Prostate gland (tissue), 2 donors: Measurements from ENCODE around the gene ATP6V1G1. TPM values are rescaled to one million over a fixed set of nuclear protein-coding genes. Genes with fewer than 3 reads are reported as not detected.

ENCODE experiments used
- DNase-seq: peaks from one replicate; pipeline ENCODE4 v3.0.0-alpha.2; 2019; ENCODE audit warnings: low spot score
- H3K27ac ChIP-seq, 2 donors: fragments of 200-600 bp; sonication (generic); 2 replicates each; pipeline ENCODE4 v1.5.1; 2017 to 2019
- H3K27me3 ChIP-seq: fragments of 200-600 bp; sonication (generic); replicated peaks from 2 replicates; pipeline ENCODE4 v1.5.1; 2019; ENCODE audit not compliant: insufficient read depth
- H3K36me3 ChIP-seq, 2 donors: fragments of 200-600 bp; sonication (generic); 1 replicate in 1 of 2; 2 replicates in 1 of 2; pipeline versions ENCODE4 v1.5.1 to v1.8.1; 2017 to 2019
- H3K4me1 ChIP-seq: fragments of 200-600 bp; sonication (generic); replicated peaks from 2 replicates; pipeline ENCODE4 v1.5.1; 2019
- H3K4me3 ChIP-seq, 2 donors: fragments of 200-600 bp; sonication (generic); 2 replicates each; pipeline ENCODE4 v1.5.1; 2017 to 2019
- H3K9me3 ChIP-seq: fragments of 200-600 bp; sonication (generic); 2 replicates; pipeline ENCODE4 v1.5.1; 2017
- CTCF ChIP-seq, 4 experiments: fragments of 200-600 bp in 2 of 4; fragments of 450-650 bp in 2 of 4; sonication (generic) in 2 of 4; IDR thresholded peaks; 1 replicate in 3 of 4; 2 replicates in 1 of 4; pipeline ENCODE4 v1.5.1; 2016 to 2019; ENCODE audit warnings: antibody characterized with exemption in 4 of 4, mild to moderate bottlenecking in 2 of 4, moderate library complexity in 2 of 4
- POLR2A ChIP-seq: fragments of 450-650 bp; IDR thresholded peaks from one replicate; pipeline ENCODE4 v1.6.1; 2016; ENCODE audit warnings: antibody characterized with exemption, mild to moderate bottlenecking
- POLR2AphosphoS5 ChIP-seq: sonication (generic); formaldehyde crosslinking; IDR thresholded peaks from one replicate; pipeline ENCODE4 v1.6.1; 2017; ENCODE audit warnings: antibody characterized with exemption
- WGBS: methylation state at CpG from one replicate; pipeline ENCODE4 v1.1.5; 2018; 5-methylcytosine and 5-hydroxymethylcytosine counted together
- intact Hi-C: fragments of 100-400 bp; cut with DNase I; formaldehyde crosslinking; loops from one replicate; pipeline ENCODE4 v1.14.2; 2022
- small RNA-seq, 2 donors: library from RNA; depleted of rRNA; stranded (forward); fragments of <200 nt; gene quantifications; one replicate each; pipeline ENCODE3, GENCODE V24; 2016
- total RNA-seq, 2 donors: library from RNA; depleted of rRNA; stranded (reverse); fragments of >200 nt; gene quantifications; one replicate each; pipeline ENCODE4 v1.1.0, GENCODE V29; 2016

Gene ATP6V1G1
- total RNA-seq, 2 donors from 2014 or later, result 262 to 348 TPM

- Histone ChIP-seq H3K27me3 (no peaks in the 10 kb centered on the region), H3K27ac (no peak overlapping the region), H3K9me3 (no peaks in the 10 kb centered on the region), H3K36me3 (peaks cover 4 to 9% of the 10 kb centered on the region in 2 donors), H3K4me1 (no peaks in the 10 kb centered on the region), H3K4me3 (no peak overlapping the region)
- WGBS, result 67% methylated on average over 1 of the region's 1 CpG
- intact Hi-C loops, result no loop called here
- TF ChIP-seq POLR2A (no peak), CTCF (IDR thresholded peaks at IDR 0.05) (no peak), POLR2AphosphoS5 (no peak)
- no peak for DNase-seq
Observed at GRCh38 chr9:114641967-114642366, 54.4 kb downstream of the ATP6V1G1 start.

GRCh38 chr9:114643001-114643400 is 55.4 kb downstream of the ATP6V1G1 start:
- 84% methylated on average over 8 of the region's 8 CpGs for WGBS
- TF ChIP-seq CTCF (IDR thresholded peaks at IDR 0.05) (no peak), POLR2AphosphoS5 (no peak), POLR2A (no peak)
- DNase-seq, result no peak
- no peak overlapping the region for H3K4me3 ChIP-seq
- no peaks in the 10 kb centered on the region for H3K4me1 ChIP-seq
- no peak overlapping the region for H3K27ac ChIP-seq
- peaks cover 4 to 9% of the 10 kb centered on the region in 2 donors for H3K36me3 ChIP-seq
- intact Hi-C loops, result no loop called here
- H3K9me3 ChIP-seq, result no peaks in the 10 kb centered on the region
- no peaks in the 10 kb centered on the region for H3K27me3 ChIP-seq

GRCh38 chr9:114643896-114644295 is 56.3 kb downstream of the ATP6V1G1 start:
- no peak overlapping the region for H3K4me3 ChIP-seq
- DNase-seq, result no peak
- TF ChIP-seq POLR2AphosphoS5, result no peak
- no peak for TF ChIP-seq POLR2A
- no peak for TF ChIP-seq CTCF (IDR thresholded peaks at IDR 0.05)
- H3K27ac ChIP-seq, result no peak overlapping the region
- 73% methylated on average over 5 of the region's 5 CpGs for WGBS
- no peaks in the 10 kb centered on the region for H3K27me3 ChIP-seq
- H3K4me1 ChIP-seq, result no peaks in the 10 kb centered on the region
- peaks cover 4 to 7% of the 10 kb centered on the region in 2 donors for H3K36me3 ChIP-seq
- H3K9me3 ChIP-seq, result no peaks in the 10 kb centered on the region
- intact Hi-C loops, result no loop called here

Small RNA genes lying within 50 kb of the gene (small RNA-seq; reads per million reads assigned to genes)
- gene RF00019, result 0 reads per million in 2 donors

Other genes with a start within 250 kb of the ATP6V1G1 start
- 10 to 100 TPM; 20.5 to 30.1 TPM for gene AKNA, start 199.8 kb upstream of the ATP6V1G1 start, total RNA-seq
- 100 to 1,000 TPM in 1 of 2 donors, 10 to 100 TPM in 1; 13.8 to 102 TPM for gene WHRN, start 82.3 kb upstream of the ATP6V1G1 start, total RNA-seq
- gene TMEM268, start 23.5 kb downstream of the ATP6V1G1 start, total RNA-seq, result 10 to 100 TPM; 33.0 to 38.3 TPM
- not detected for gene TEX53, start 70.0 kb downstream of the ATP6V1G1 start, total RNA-seq
- not detected for gene TEX48, start 94.4 kb downstream of the ATP6V1G1 start, total RNA-seq
- gene TNFSF15, start 218.3 kb downstream of the ATP6V1G1 start, total RNA-seq, result 1 to 10 TPM; 1.7 to 9.0 TPM